K562 (cell line): ENCODE measurements around the gene PPAN. TPM values are rescaled to one million over a fixed set of nuclear protein-coding genes. Genes with fewer than 3 reads are reported as not detected.

ENCODE experiments used
- DNMT1 ChIP-seq: fragments of 450-650 bp; IDR thresholded peaks from 2 replicates; pipeline ENCODE4 v1.6.1; 2016; ENCODE audit warnings: antibody characterized with exemption, mild to moderate bottlenecking
- E2F1 ChIP-seq: sonication (generic); formaldehyde crosslinking; IDR thresholded peaks from 2 replicates; pipeline ENCODE4 v1.8.1; 2023; ENCODE audit warnings: mild to moderate bottlenecking, missing genetic modification reagents, moderate library complexity
- GTF2A2 ChIP-seq: IDR thresholded peaks from 2 replicates; pipeline ENCODE4 v1.6.1; 2016; ENCODE audit warnings: mild to moderate bottlenecking, missing genetic modification characterization, missing compliant biosample characterization
- GTF2F1 ChIP-seq: IDR thresholded peaks from 2 replicates; pipeline ENCODE4 v1.6.1; 2011; ENCODE audit warnings: low read depth, low read length, improper control_type of control experiment
- HES1 ChIP-seq: fragments of 450-650 bp; IDR thresholded peaks from 2 replicates; pipeline ENCODE4 v1.6.1; 2016; ENCODE audit warnings: low read depth, mild to moderate bottlenecking, moderate library complexity
- HSF4 ChIP-seq: fragments of 250-450 bp; sonication (Bioruptor Pico); IDR thresholded peaks from 2 replicates; pipeline ENCODE4 v2.1.2; 2022; ENCODE audit warnings: mild to moderate bottlenecking, moderate library complexity, borderline replicate concordance
- MBD1 ChIP-seq: fragments of 250-450 bp; sonication (Bioruptor Pico); IDR thresholded peaks from 2 replicates; pipeline ENCODE4 v1.8.0; 2022; ENCODE audit warnings: inconsistent platforms
- NR1H2 ChIP-seq: sonication (generic); formaldehyde crosslinking; IDR thresholded peaks from 2 replicates; pipeline ENCODE4 v1.4.0; 2020; ENCODE audit warnings: mild to moderate bottlenecking, missing genetic modification reagents
- PHF21A ChIP-seq: fragments of 450-650 bp; IDR thresholded peaks from 2 replicates; pipeline ENCODE4 v1.6.1; 2017; ENCODE audit warnings: low read depth, borderline replicate concordance
- POU5F1 ChIP-seq: fragments of 150-350 bp; IDR thresholded peaks from 2 replicates; pipeline ENCODE4 v1.6.1; 2014; ENCODE audit warnings: borderline replicate concordance, low read length, low read depth, mild to moderate bottlenecking; ENCODE audit not compliant: partially characterized antibody
- REST ChIP-seq, 2 experiments: fragments of 450-650 bp; formaldehyde crosslinking in 1 of 2; IDR thresholded peaks; 2 replicates each; pipeline versions ENCODE4 v1.4.0 to v1.6.1; 2014 to 2020; ENCODE audit warnings: mild to moderate bottlenecking in 2 of 2, borderline replicate concordance in 1 of 2, low read depth in 1 of 2
- TSC22D4 ChIP-seq: fragments of 450-650 bp; IDR thresholded peaks from 2 replicates; pipeline ENCODE4 v1.6.1; 2016; ENCODE audit warnings: missing genetic modification characterization, missing biosample characterization, control low read depth
- ZBTB7A ChIP-seq: IDR thresholded peaks from 2 replicates; pipeline ENCODE4 v1.6.1; 2011; ENCODE audit warnings: low read depth, mild to moderate bottlenecking, low read length, moderate library complexity, borderline replicate concordance; ENCODE audit not compliant: control insufficient read depth
- ZNF75A ChIP-seq: fragments of 450-650 bp; formaldehyde crosslinking; IDR thresholded peaks from 2 replicates; pipeline ENCODE4 v1.4.0; 2020; ENCODE audit warnings: mild to moderate bottlenecking
- polyA plus RNA-seq, 8 experiments: library from polyadenylated mRNA; depleted of rRNA in 4 of 8; stranded (reverse) in 5 of 8; unstranded in 3 of 8; fragments of >200 nt; fragmentation: Nextera tagmentation in 2 of 8; fragmentation: Illumina TruSeq in 1 of 8; extraction: Ambion mirVana in 2 of 8; extraction: Trizol in 1 of 8; gene quantifications; 2 replicates each; pipeline versions ENCODE4 v1.2.1 to v1.2.3, GENCODE V29; 2011 to 2014; ENCODE audit warnings: inconsistent platforms in 1 of 8, missing spikeins in 1 of 8
- total RNA-seq, 7 experiments: library from RNA; depleted of rRNA in 6 of 7; stranded (reverse); fragments of >200 nt in 6 of 7; fragmentation: Illumina TruSeq in 2 of 7; extraction: Trizol in 2 of 7; gene quantifications; 2 replicates each; pipeline versions ENCODE4 v1.2.1 to v1.2.3, GENCODE V29; 2011 to 2021; ENCODE audit warnings: low replicate concordance in 1 of 7

PPAN gene
- total and polyA plus RNA-seq, 9 of the 15 experiments (the other 6 are each of a cell fraction or from before 2014, with no cell fraction given), result 2.2 to 129 (median 59.1) TPM

GRCh38 chr19:10061717-10062310 is 44.3 kb upstream of the PPAN start (continued):
- TF ChIP-seq HES1 (no peak), NR1H2 (CRISPR knock-in tag) (no peak), HSF4 (CRISPR knock-in tag) (no peak), PHF21A (no peak), GTF2A2 (no peak), ZBTB7A (peak; percentile 34; the same call in 1 of the 2 replicates), E2F1 (CRISPR knock-in tag) (no peak), GTF2F1 (no peak), POU5F1 (no peak), DNMT1 (no peak), REST (IDR thresholded peaks at IDR 0.05; ENCODE audit: borderline replicate concordance) (peak; percentile 99), REST (CRISPR knock-in tag; IDR thresholded peaks at IDR 0.05; ENCODE audit: low read depth) (peak; percentile 96), MBD1 (CRISPR knock-in tag) (no peak), TSC22D4 (tag) (no peak), ZNF75A (CRISPR knock-in tag) (no peak)
